Activated T-helper 1 cell treated with anti-CD3 and anti-CD28 coated beads, Interleukin-12 subunit alpha, Interleukin-12 subunit beta, Interleukin-2, Interleukin-4 antibody, amounts not matched to agents 30 ng/mL and 10 ng/mL and 1 ng/mL, durations not matched to agents 14 hours and 24 hours and 36 hours (primary cell): ENCODE results near the gene SLC12A6. TPM values are rescaled to one million over a fixed set of nuclear protein-coding genes. Genes with fewer than 3 reads are reported as not detected.

Experiments
- DNase-seq: peaks from one replicate; pipeline ENCODE4 v3.0.0; 2021; ENCODE audit warnings: low spot score
- H3K27ac Mint-ChIP-seq: one replicate; pipeline ENCODE4 v1.8.0; 2021; ENCODE audit warnings: mild to moderate bottlenecking, mixed read lengths
- H3K27me3 Mint-ChIP-seq: one replicate; pipeline ENCODE4 v1.8.0; 2022; ENCODE audit warnings: mild to moderate bottlenecking, moderate library complexity, mixed read lengths; ENCODE audit not compliant: insufficient read depth
- H3K36me3 Mint-ChIP-seq: one replicate; pipeline ENCODE4 v1.8.0; 2021; ENCODE audit warnings: low read depth, mixed read lengths
- H3K4me1 Mint-ChIP-seq: one replicate; pipeline ENCODE4 v1.8.0; 2021; ENCODE audit warnings: low read depth, mixed read lengths
- H3K4me3 Mint-ChIP-seq: one replicate; pipeline ENCODE4 v1.8.0; 2021; ENCODE audit warnings: mild to moderate bottlenecking, moderate library complexity, mixed read lengths
- H3K9me3 Mint-ChIP-seq: one replicate; pipeline ENCODE4 v1.8.0; 2021; ENCODE audit warnings: mixed read lengths
- intact Hi-C: fragments of 100-400 bp; cut with micrococcal nuclease; formaldehyde crosslinking; loops from one replicate; pipeline ENCODE4 v1.15.1; 2024
- total RNA-seq: library from RNA; stranded (reverse); gene quantifications from 2 replicates; pipeline ENCODE4 v1.2.3, GENCODE V29; 2022

Gene SLC12A6
- total RNA-seq, 1 donor from 2014 or later, result 33.2 TPM

DNA sequence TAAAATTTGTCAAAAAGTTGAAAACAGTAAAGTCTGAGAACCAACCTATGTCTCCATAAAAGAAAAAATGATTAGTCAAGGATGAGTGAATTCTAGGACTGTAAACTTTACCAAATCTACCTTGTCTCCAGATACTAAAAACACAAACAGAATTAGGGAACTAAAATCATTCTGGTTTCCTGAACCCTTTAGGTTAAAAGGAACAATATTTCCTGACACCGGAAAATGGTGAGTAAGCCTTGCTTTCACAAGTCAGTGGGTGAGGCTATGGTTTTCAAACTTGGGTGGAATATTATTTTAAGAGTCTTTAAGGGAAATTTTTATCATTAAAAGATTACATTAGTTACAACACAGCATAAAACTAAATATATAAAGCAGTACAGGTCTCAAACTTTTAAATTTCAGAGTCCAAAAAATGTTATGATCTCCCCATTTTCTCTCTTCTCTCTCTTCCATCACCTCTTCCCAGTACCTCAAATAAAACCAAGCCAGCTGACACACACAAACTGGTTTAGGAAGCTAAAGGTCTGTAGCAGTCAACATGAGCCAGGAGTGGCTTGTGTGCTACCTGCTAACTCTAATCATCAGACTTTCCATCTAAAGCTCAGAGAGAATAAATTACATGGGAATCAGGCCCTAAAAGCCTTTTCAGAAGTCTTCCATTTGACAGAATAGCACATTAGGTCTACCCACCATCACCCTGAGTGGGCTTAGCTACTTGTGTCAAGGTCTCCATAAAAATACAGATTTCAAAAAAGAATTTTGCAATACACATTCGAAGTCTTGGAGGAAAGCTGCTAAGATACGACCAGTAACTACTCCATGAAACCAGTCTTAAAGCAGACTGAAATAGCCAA, 2.2 kb downstream of the SLC12A6 start:
- intact Hi-C loops, result loop anchor here (2.0 to 5.0 kb wide), 5 partner anchors 17 to 632 kb away; partner anchors contain the start of genes AQR, AVEN, GOLGA8B and LPCAT4
- Mint-ChIP-seq H3K4me3 (peak overlapping the region; percentile 97), H3K4me1 (peaks cover 70% of the 10 kb centered on the region), H3K9me3 (no peaks in the 10 kb centered on the region), H3K27me3 (no peaks in the 10 kb centered on the region), H3K36me3 (peaks cover 14% of the 10 kb centered on the region), H3K27ac (peak overlapping the region; percentile 97)
- DNase-seq, result no peak

DNA sequence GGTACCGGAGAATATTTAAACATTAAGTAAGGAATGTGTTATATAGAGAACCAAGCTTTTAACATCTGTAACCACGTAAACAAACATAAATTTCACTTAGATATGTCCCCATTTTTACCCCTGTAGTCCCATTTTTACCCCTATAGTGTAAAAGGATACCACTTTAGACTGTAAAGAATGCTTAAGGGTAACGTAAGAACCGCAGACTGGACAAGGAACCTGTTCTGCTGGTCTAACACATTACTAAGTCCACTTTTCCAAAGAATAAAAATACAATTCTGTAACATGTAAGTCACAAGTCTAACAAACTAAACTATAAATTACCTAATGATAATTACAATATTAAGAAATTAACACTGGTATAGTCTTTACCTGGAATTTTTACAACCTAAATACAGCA, 2.9 kb downstream of the SLC12A6 start:
- intact Hi-C loops, result loop anchor here (1.0 to 5.0 kb wide), 9 partner anchors 9 to 653 kb away; partner anchors contain the start of genes AQR, AVEN, EMC4 and GOLGA8B
- no peak for DNase-seq
- H3K4me3 Mint-ChIP-seq, result peak overlapping the region; percentile 97
- peaks cover 8% of the 10 kb centered on the region for H3K36me3 Mint-ChIP-seq
- H3K4me1 Mint-ChIP-seq, result peaks cover 70% of the 10 kb centered on the region
- H3K9me3 Mint-ChIP-seq, result no peaks in the 10 kb centered on the region
- peak overlapping the region; percentile 97 for H3K27ac Mint-ChIP-seq
- H3K27me3 Mint-ChIP-seq, result no peaks in the 10 kb centered on the region

DNA sequence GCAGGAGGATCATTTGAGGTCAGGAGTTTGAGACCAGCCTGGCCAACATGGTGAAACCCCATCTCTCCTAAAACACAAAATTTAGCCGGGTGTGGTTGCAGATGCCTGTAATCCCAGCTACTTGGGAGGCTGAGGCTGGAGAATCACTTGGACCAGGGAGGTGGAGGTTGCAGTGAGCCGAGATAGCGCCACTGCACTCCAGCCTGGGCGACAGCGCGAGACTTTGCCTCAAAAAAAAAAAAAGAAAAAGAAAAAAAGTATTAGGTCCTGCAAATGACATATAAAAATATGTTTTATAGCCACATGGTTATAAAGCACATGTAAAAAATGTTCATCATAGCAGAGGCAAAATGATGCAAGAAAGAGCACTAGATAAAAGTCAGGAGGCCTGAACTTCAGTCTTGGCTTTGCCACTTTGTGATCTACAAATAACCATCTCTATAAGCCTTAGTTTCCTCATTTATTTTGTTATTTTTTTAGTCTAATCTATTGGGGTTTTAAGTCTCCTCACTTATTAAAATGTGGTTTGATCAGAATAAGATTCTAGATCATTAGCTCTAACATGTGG, 4.9 kb downstream of the SLC12A6 start:
- intact Hi-C loops, result loop anchor here (5.0 kb wide), 1 partner anchor 655 kb away; the partner anchor contains the start of gene ZNF770
- Mint-ChIP-seq H3K4me3 (no peak overlapping the region), H3K27ac (peak overlapping the region; percentile 78), H3K9me3 (no peaks in the 10 kb centered on the region), H3K36me3 (peaks cover 11% of the 10 kb centered on the region), H3K27me3 (no peaks in the 10 kb centered on the region), H3K4me1 (peaks cover 84% of the 10 kb centered on the region)
- DNase-seq, result no peak

DNA sequence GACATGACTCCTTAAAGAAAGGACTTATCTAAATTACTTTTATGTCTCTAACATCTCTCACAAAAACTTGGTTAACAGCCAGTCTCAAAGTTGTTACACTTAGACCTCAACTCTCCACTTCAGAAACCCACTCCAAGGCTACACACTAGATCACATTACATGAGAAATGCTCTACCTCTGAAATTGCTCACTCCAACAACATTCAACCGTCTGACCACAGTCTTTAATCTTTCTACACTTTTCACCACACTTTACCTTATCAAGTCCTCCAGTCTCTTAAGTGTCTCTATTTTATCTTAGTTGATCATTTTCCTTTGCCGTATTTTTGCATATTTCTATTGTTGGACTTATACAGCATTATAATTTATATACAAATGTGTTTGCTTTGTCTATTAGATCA, 5.8 kb downstream of the SLC12A6 start:
- intact Hi-C loops, result loop anchor here (5.0 kb wide), 1 partner anchor 655 kb away; the partner anchor contains the start of gene ZNF770
- no peak for DNase-seq
- no peaks in the 10 kb centered on the region for H3K9me3 Mint-ChIP-seq
- no peaks in the 10 kb centered on the region for H3K27me3 Mint-ChIP-seq
- peaks cover 11% of the 10 kb centered on the region for H3K36me3 Mint-ChIP-seq
- peak overlapping the region; percentile 23 for H3K4me3 Mint-ChIP-seq
- H3K4me1 Mint-ChIP-seq, result peaks cover 87% of the 10 kb centered on the region
- peak overlapping the region; percentile 78 for H3K27ac Mint-ChIP-seq

DNA sequence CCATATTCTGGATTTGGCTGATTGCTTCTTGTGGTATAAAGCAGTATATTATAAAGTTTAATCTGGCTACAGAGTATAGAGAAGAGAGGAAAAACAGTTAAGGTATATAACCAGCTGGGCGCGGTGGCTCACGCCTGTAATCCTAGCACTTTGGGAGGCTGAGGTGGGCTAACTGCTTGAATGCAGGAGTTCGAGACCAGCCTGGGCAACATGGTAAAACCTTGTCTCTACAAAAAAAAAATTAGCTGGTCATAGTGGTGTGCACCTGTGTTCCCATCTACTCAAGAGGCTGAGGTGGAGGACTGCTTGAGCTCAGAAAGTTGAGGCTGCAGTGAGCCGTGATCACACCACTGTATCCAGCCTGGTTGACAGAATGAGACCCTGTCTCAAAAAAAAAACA, 7.3 kb downstream of the SLC12A6 start:
- DNase-seq, result no peak
- H3K9me3 Mint-ChIP-seq, result no peaks in the 10 kb centered on the region
- H3K36me3 Mint-ChIP-seq, result peaks cover 11% of the 10 kb centered on the region
- intact Hi-C loops, result loop anchor here (5.0 kb wide), 1 partner anchor 657 kb away; the partner anchor contains the start of gene ZNF770
- H3K4me1 Mint-ChIP-seq, result peaks cover 85% of the 10 kb centered on the region
- H3K27me3 Mint-ChIP-seq, result no peaks in the 10 kb centered on the region
- no peak overlapping the region for H3K4me3 Mint-ChIP-seq
- peak overlapping the region; percentile 31 for H3K27ac Mint-ChIP-seq

DNA sequence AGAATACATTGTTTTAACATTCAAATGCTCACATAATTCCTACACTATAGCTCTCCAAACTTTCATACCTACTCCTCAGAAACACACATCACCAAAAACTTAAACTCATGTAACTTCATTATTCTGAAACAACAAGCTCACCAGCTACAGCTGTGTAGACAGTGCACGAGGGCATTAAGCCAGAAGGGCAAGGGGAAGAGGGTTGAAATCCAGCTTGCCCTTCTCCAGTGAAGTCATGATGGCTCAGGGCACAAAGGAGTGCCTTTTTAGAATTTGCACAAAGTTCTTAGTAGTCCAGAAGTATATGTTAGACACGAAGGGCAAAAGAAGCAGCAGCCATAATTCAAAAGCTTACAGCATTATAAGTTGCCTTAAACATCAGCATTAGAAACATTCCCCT, 8.6 kb downstream of the SLC12A6 start:
- Mint-ChIP-seq H3K27ac (peak overlapping the region; percentile 76), H3K4me3 (peak overlapping the region; percentile 70), H3K4me1 (peaks cover 78% of the 10 kb centered on the region), H3K9me3 (no peaks in the 10 kb centered on the region), H3K36me3 (peaks cover 11% of the 10 kb centered on the region), H3K27me3 (no peaks in the 10 kb centered on the region)
- no peak for DNase-seq
- intact Hi-C loops, result loop anchor here (5.0 kb wide), 1 partner anchor 52 kb away; no protein-coding TSS in a partner anchor

DNA sequence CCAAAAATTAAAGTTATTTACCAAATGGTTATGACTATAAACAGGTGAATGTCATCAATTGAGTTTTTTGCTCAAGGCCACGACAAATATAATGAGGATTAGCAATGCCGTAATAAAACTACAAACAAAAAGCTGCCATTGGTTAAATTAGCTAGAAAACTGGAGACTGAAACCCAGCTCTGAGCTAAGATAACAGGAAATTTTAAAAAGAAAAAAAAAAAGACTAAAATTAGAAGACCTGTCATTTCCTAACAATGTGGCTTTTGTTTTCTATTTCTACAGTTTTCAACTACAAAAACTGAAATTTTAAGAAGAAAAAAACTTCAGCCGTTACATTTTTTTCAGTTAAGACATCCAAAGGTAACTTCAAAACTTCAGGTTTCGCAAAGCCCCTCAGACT, 9.7 kb downstream of the SLC12A6 start:
- H3K27ac Mint-ChIP-seq, result peak overlapping the region; percentile 70
- intact Hi-C loops, result loop anchor here (1.0 to 5.0 kb wide), 2 partner anchors 10 to 51 kb away; no protein-coding TSS in a partner anchor

DNA sequence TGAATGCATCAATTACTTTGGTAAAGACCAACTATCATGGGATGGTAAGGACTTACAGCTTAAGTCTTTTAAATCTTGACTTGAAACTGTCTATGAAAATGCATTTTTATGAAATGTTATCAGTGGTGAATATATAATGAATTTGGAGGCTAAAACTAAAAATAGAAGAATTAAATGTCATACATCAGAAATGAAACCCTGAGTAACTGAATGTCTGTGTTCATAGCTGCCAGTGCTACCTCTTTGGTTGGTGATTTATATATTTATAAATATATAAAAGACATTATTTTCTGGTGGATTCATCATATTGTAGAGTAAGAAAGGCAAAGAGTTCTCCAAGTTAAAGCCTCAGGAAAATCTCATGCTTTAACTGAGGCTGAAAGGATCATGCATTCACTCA, 12.2 kb downstream of the SLC12A6 start:
- intact Hi-C loops, result loop anchor here (5.0 kb wide), 1 partner anchor 48 kb away; no protein-coding TSS in a partner anchor
- peaks cover 10% of the 10 kb centered on the region for H3K36me3 Mint-ChIP-seq
- no peak overlapping the region for H3K27ac Mint-ChIP-seq
- no peaks in the 10 kb centered on the region for H3K9me3 Mint-ChIP-seq
- no peak for DNase-seq
- H3K27me3 Mint-ChIP-seq, result no peaks in the 10 kb centered on the region
- H3K4me1 Mint-ChIP-seq, result peaks cover 65% of the 10 kb centered on the region
- H3K4me3 Mint-ChIP-seq, result no peak overlapping the region

More for the DNA sequence above, 9.7 kb downstream of the SLC12A6 start:
- peaks cover 13% of the 10 kb centered on the region for H3K36me3 Mint-ChIP-seq
- no peaks in the 10 kb centered on the region for H3K27me3 Mint-ChIP-seq
- no peaks in the 10 kb centered on the region for H3K9me3 Mint-ChIP-seq
- peak overlapping the region; percentile 54 for H3K4me3 Mint-ChIP-seq
- DNase-seq, result no peak
- H3K4me1 Mint-ChIP-seq, result peaks cover 74% of the 10 kb centered on the region

DNA sequence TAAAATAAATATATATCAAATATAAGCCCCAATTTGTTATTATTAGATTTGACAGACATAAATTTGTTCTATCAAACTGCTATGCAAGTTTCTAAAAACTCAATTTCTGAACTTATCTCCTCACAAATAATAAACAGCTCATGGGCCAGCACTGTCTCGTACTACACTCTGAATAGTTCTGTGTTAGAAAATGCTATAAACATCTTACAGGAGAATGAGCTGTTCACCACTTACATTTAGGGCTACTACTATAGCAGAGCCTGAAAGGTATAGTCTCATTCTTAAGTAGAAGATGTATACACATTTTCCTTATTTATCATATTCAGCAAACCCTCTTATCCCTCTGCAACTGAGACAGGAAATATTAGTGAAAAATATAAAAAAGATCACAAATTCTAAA, 12.6 kb downstream of the SLC12A6 start:
- no peak overlapping the region for H3K4me3 Mint-ChIP-seq
- H3K36me3 Mint-ChIP-seq, result peaks cover 13% of the 10 kb centered on the region
- no peak for DNase-seq
- no peaks in the 10 kb centered on the region for H3K27me3 Mint-ChIP-seq
- H3K9me3 Mint-ChIP-seq, result no peaks in the 10 kb centered on the region
- H3K27ac Mint-ChIP-seq, result no peak overlapping the region
- peaks cover 61% of the 10 kb centered on the region for H3K4me1 Mint-ChIP-seq
- intact Hi-C loops, result loop anchor here (5.0 kb wide), 1 partner anchor 48 kb away; no protein-coding TSS in a partner anchor

DNA sequence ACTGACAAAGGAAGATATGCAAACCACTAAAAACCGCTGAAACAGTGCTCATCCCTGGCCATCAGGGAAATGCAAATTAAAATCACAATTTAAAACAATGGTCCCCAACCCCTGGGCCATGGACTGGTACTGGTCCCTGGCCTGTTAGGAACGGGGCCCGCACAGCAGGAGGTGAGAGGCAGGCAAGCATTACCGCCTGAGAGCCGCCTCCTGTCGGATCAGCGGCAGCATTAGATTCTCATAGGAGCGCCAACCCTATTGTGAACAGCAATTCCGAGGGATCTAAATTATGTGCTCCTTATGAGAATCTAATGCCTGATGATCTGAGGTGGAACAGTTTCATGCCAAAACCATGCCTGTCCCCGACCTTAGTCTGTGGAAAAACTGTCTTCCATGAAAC, 14.4 kb downstream of the SLC12A6 start:
- H3K4me1 Mint-ChIP-seq, result peaks cover 53% of the 10 kb centered on the region
- no peak overlapping the region for H3K4me3 Mint-ChIP-seq
- no peak overlapping the region for H3K27ac Mint-ChIP-seq
- H3K9me3 Mint-ChIP-seq, result no peaks in the 10 kb centered on the region
- no peaks in the 10 kb centered on the region for H3K27me3 Mint-ChIP-seq
- no peak for DNase-seq
- intact Hi-C loops, result no loop called here
- peaks cover 8% of the 10 kb centered on the region for H3K36me3 Mint-ChIP-seq

DNA sequence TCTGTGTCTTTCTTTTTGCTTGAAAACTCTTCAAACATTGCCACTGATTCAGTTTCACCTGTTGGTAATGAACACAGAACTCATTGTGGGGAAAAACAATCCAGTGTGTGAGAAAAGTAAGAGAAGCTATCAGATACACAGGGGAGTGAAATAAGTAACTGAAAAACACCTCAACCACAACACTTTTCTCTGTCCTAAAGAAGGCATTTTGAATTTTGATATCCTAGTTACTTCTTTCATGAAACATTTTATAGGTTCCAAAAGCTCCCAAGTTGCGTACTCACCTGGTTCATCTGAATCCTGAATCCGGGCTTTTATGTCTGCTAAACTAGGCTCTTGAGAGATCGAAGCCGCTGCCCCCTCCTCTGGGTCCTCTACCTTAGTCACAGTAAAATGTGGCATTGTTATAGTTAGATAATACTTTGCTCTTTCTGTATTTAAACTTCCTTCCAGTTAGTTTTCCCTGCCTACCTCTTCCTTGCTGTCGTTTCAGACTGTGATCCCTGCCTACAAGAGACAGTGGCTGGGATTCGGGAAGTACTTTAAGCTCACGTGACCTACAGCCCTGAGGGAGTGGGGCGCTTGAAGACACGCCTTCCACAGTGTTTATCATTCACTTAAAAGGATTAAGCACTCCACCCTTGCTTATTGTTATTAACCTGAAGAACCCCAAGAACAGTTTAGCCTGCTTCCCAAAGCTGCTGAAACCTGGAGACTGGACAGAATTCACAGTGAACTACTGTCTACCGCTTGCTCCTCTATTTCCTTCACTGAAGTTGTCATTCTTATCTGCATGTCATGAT, 19.1 kb downstream of the SLC12A6 start:
- intact Hi-C loops, result loop anchor here (1.0 to 2.0 kb wide), 2 partner anchors 10 to 16 kb away; no protein-coding TSS in a partner anchor
- no peak for DNase-seq
- peaks cover 43% of the 10 kb centered on the region for H3K4me1 Mint-ChIP-seq
- H3K36me3 Mint-ChIP-seq, result peaks cover 18% of the 10 kb centered on the region
- no peaks in the 10 kb centered on the region for H3K9me3 Mint-ChIP-seq
- peak overlapping the region; percentile 79 for H3K27ac Mint-ChIP-seq
- peak overlapping the region; percentile 88 for H3K4me3 Mint-ChIP-seq
- H3K27me3 Mint-ChIP-seq, result no peaks in the 10 kb centered on the region
